Lung (tissue), 12 donors: ENCODE measurements around the gene SLC5A2. TPM values are rescaled to one million over a fixed set of nuclear protein-coding genes. Genes with fewer than 3 reads are reported as not detected.

Experiments
- ATAC-seq: fragments of 200-7000 bp; cut with Tn5 transposase; one replicate; pipeline ENCODE4 v1.9.1; 2020; ENCODE audit warnings: moderate number of reproducible peaks; ENCODE audit not compliant: insufficient read depth, low FRiP score
- DNase-seq, 3 donors: peaks; one replicate each; pipeline ENCODE4 v3.0.0-alpha.2; 2013 to 2017
- H3K27ac ChIP-seq, 2 donors: one replicate each; pipeline ENCODE4 v1.5.1; 2013; ENCODE audit warnings: mild to moderate bottlenecking in 2 of 2, moderate library complexity in 2 of 2, control low read depth in 1 of 2, inconsistent platforms in 1 of 2, low read depth in 1 of 2, low read length in 1 of 2
- H3K27me3 ChIP-seq, 3 donors: one replicate each; pipeline ENCODE4 v1.5.1; 2013; ENCODE audit warnings: low read length in 2 of 3; ENCODE audit not compliant: control insufficient read depth in 3 of 3, insufficient read depth in 3 of 3
- H3K36me3 ChIP-seq, 4 donors: one replicate each; pipeline ENCODE4 v1.5.1; 2013; ENCODE audit warnings: low read length in 4 of 4, mild to moderate bottlenecking in 1 of 4, moderate library complexity in 1 of 4; ENCODE audit not compliant: control insufficient read depth in 4 of 4, insufficient read depth in 4 of 4
- H3K4me1 ChIP-seq, 5 donors: one replicate each; pipeline ENCODE4 v1.5.1; 2013; ENCODE audit warnings: low read length in 5 of 5, mild to moderate bottlenecking in 2 of 5, moderate library complexity in 1 of 5; ENCODE audit not compliant: control insufficient read depth in 5 of 5, insufficient read depth in 5 of 5
- H3K4me3 ChIP-seq: one replicate; pipeline ENCODE4 v1.5.1; 2013; ENCODE audit warnings: mild to moderate bottlenecking, control low read depth, moderate library complexity
- H3K9ac ChIP-seq, 2 donors: one replicate each; pipeline ENCODE4 v1.5.1; 2013; ENCODE audit warnings: low read length in 2 of 2, control low read depth in 1 of 2; ENCODE audit not compliant: insufficient read depth in 1 of 2
- H3K9me3 ChIP-seq, 4 donors: one replicate each; pipeline ENCODE4 v1.5.1; 2013; ENCODE audit warnings: low read length in 3 of 4, mild to moderate bottlenecking in 1 of 4, moderate library complexity in 1 of 4; ENCODE audit not compliant: control insufficient read depth in 4 of 4, insufficient read depth in 3 of 4
- WGBS, 2 donors: extraction: QIAGEN DNeasy Blood & Tissue Kit; methylation state at CpG; one replicate each; pipeline ENCODE4 v1.1.7; 2013; 5-methylcytosine and 5-hydroxymethylcytosine counted together
- polyA plus RNA-seq, 2 donors: library from polyadenylated mRNA; stranded (reverse); fragments of 200-250 nt; gene quantifications; one replicate each; pipeline ENCODE4 v1.2.1, GENCODE V29; 2013
- total RNA-seq, 2 donors: library from RNA; depleted of rRNA in 1 of 2; stranded (reverse); fragments of >200 nt in 1 of 2; gene quantifications; one replicate each; pipeline ENCODE4 v1.2.1, GENCODE V29; 2014 to 2021
- TF ChIP-seq, protein P1 (sequence below): IDR thresholded peaks from 2 replicates; pipeline ENCODE4 v1.5.1; 2012; ENCODE audit warnings: mild to moderate bottlenecking; ENCODE audit errors: control extremely low read depth, extremely low read depth
- donor health status: control.
- donor health status: control.
- donor health status: Bipolar disorder and iron deficiency.
- donor health status: healthy.
- donor health status: DM: yes; HTN: yes; CAD: no.

The SLC5A2 gene
- total and polyA plus RNA-seq, 4 donors: 0.85 to 3.1 (median 2.3) TPM

DNA sequence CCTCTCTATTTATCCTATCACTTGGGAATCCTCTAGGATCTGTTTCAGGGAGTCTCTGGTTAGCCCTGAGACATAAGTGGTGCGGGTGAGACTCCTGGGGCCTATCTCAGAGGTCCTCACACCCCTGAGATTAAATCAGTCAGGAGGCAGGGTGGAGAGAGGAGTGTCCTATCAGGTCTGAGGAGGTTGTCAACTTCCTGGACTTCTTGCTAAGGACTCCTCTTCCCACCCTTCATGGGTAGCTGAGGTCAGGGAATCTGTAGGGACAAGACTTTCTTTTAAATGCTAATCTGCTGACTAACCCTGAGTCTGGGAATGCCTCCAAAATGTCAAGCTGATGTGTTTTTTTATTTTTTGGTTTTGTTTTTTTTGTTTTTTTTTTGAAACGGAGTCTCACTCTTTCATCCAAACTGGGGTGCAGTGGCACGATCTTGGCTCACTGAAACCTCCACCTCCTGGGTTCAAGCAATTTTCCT is 30.3 kb upstream of the SLC5A2 start:
- peaks cover 6 to 35% (median 19%) of the 10 kb centered on the region in 5 donors for H3K4me1 ChIP-seq
- no peak overlapping the region for H3K9ac ChIP-seq
- peak in 2 of 3 donors; percentile 37 to 59 for DNase-seq

DNA sequence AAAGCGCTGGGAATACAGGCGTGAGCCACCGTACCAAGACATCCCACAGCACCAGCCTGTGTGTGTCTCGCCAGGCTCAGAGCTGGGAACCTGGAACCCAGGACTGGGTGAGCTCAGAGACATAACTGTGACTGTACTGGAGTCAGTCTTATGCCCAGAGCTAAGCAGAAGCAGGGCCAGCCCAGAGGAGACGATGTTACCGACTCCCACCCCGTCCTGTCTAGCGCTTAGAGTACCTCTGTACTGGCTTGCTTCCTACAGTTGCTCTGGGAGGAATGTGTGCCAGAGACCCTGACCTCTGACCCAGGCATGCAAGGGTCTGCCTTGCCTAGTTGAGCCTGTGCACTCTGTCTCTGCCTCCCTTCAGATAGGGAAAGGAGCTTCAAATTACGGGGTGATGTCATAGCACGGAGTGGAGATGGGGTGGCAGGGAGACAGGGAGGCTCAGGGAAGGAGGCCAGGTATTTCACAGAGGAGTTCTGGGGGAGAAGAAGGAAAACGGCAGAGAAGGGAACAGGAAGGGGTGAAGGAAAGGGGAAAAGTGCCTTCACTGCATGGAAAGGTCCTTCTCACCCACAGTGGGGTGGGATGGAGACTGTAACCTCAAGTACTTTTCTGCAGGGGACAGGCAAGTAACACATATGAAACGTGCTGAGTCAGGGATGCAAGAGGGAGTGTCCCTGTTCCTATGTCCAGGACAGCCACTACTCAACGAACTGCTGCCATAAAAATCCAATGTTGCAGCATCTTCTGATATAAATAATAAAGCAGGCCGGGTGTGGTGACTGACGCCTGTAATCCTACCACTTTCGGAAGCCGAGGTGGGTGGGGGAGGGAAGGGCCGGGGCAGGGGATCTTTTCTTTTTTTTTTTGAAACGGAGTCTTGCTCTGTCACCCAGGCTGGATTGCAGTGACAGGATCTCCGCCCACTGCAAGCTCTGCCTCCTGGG is 29.4 kb upstream of the SLC5A2 start:
- Histone ChIP-seq H3K9ac (no peak overlapping the region), H3K4me1 (peaks cover 6 to 44% (median 21%) of the 10 kb centered on the region in 5 donors), H3K27ac (peak overlapping the region in 1 of 2 donors; percentile 55), H3K4me3 (no peak overlapping the region), H3K27me3 (no peaks in the 10 kb centered on the region), H3K36me3 (peaks cover 0 to 6% (median 1%) of the 10 kb centered on the region in 4 donors), H3K9me3 (no peaks in the 10 kb centered on the region)
- DNase-seq (no peak), ATAC-seq (no peak)
- TF ChIP-seq, protein P1, sequence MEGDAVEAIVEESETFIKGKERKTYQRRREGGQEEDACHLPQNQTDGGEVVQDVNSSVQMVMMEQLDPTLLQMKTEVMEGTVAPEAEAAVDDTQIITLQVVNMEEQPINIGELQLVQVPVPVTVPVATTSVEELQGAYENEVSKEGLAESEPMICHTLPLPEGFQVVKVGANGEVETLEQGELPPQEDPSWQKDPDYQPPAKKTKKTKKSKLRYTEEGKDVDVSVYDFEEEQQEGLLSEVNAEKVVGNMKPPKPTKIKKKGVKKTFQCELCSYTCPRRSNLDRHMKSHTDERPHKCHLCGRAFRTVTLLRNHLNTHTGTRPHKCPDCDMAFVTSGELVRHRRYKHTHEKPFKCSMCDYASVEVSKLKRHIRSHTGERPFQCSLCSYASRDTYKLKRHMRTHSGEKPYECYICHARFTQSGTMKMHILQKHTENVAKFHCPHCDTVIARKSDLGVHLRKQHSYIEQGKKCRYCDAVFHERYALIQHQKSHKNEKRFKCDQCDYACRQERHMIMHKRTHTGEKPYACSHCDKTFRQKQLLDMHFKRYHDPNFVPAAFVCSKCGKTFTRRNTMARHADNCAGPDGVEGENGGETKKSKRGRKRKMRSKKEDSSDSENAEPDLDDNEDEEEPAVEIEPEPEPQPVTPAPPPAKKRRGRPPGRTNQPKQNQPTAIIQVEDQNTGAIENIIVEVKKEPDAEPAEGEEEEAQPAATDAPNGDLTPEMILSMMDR: no peak
- 49 to 55% methylated on average over 20 of the region's 20 CpGs for WGBS, 2 donors

More for the DNA sequence above, 30.3 kb upstream of the SLC5A2 start:
- Histone ChIP-seq H3K4me3 (no peak overlapping the region), H3K27me3 (no peaks in the 10 kb centered on the region), H3K36me3 (peaks cover 0 to 6% (median 1%) of the 10 kb centered on the region in 4 donors), H3K27ac (peak overlapping the region; percentile 42 to 51), H3K9me3 (no peaks in the 10 kb centered on the region)
- WGBS, 2 donors: 70 to 73% methylated on average over 3 of the region's 3 CpGs
- TF ChIP-seq, protein P1: no peak
- no peak for ATAC-seq

DNA sequence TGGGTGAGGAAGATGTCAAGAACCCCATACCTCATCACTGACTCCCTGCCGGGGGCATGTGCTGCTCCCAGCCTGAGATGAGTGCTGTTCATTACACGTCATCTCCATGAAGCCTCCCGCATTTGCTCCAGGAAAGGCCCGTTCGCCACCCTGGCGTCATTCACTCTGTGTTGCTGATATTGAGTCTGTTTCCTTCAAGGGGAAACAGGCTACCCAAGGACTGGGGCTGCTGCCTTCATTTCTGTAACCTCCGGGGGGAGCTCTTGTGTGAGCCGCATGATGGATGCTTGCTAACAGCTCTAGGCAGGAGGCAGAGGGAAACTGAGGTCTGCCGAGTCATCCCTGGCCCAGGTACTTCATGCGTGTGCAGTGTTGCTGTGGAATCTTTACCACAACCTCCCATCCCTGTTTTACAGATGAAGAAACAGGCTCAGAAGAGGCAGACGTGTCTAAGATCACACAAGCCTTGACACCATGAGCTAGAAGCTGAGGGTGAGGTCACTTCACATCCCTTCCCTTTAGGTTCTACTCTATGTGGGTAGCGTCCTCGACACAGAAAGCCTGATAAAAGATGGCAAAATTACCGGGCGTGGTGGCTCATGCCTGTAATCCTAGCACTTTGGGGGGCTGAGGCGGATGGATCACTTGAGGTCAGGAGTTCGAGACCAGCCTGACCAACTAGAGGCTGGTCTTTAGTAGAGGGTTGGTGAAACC is 27.2 kb upstream of the SLC5A2 start:
- peaks cover 0 to 4% (median 2%) of the 10 kb centered on the region in 4 donors for H3K36me3 ChIP-seq
- no peaks in the 10 kb centered on the region for H3K9me3 ChIP-seq
- H3K4me1 ChIP-seq: peaks cover 12 to 45% (median 21%) of the 10 kb centered on the region in 5 donors
- H3K27ac ChIP-seq: no peak overlapping the region
- WGBS, 2 donors: 56 to 73% methylated on average over 17 of the region's 17 CpGs
- H3K4me3 ChIP-seq: no peak overlapping the region
- no peak for ATAC-seq
- no peak for DNase-seq
- H3K9ac ChIP-seq: no peak overlapping the region
- TF ChIP-seq, protein P1: no peak
- no peaks in the 10 kb centered on the region for H3K27me3 ChIP-seq
